Activated CD4-positive, CD25-positive, alpha-beta regulatory T cell treated with anti-CD3 and anti-CD28 coated beads, Interleukin-2, amount 50 U/mL, for 16 hours (primary cell): Measurements from ENCODE around the gene FNIP2.

Experiments used
- DNase-seq: peaks from one replicate; pipeline ENCODE4 v3.0.0-alpha.2; 2020; ENCODE audit warnings: low read depth, low spot score

FNIP2 gene

GRCh38 chr4:158837527-158838141 lies 68.8 kb downstream of the FNIP2 start:
- DNase-seq: no peak

- DNase-seq: no peak
Measured at GRCh38 chr4:158840131-158840530, 71.3 kb downstream of the FNIP2 start.

DNA sequence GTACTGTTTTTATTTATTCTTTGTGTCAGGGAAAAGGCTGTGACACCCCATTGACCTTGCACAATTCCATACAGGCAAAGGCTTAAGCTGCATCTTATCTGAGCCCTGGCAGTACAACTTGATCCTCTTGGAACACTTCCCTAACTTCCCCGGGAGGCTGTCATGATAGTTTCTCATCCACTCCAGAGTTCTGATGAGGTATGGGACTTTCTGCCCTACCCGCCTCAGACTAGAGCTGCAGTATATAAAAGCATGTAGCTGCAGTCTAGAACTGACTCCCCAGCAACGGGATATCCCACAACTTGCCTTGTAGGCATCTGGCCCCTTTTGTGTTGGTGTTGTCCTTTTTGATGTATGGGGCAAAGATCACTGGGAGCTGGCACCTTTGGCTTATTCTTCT lies 72.7 kb downstream of the FNIP2 start:
- no peak for DNase-seq

- DNase-seq: no peak
Measured at GRCh38 chr4:158845311-158846041, 76.7 kb downstream of the FNIP2 start.

DNA sequence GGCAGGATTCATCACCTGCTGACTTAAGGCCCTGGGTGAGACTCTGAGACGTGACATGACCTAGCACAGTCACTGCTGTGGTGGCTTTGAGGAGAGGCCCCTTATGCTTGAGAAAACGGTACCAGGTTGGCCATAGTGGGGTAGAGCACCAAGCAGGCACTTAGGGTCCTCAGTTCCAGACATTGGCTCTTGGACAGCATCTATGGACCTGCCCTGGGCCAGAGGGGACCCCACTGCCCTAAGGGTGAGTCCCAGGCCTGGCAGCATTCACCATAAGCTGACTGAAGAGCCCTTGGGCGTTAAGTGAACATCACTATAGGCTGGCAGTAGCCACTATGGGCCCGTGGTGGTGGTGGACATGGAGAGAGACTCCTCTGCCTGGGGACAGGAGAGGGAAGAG lies 78.7 kb downstream of the FNIP2 start:
- no peak for DNase-seq

GRCh38 chr4:158849681-158850080 lies 80.9 kb downstream of the FNIP2 start:
- DNase-seq: no peak

DNA sequence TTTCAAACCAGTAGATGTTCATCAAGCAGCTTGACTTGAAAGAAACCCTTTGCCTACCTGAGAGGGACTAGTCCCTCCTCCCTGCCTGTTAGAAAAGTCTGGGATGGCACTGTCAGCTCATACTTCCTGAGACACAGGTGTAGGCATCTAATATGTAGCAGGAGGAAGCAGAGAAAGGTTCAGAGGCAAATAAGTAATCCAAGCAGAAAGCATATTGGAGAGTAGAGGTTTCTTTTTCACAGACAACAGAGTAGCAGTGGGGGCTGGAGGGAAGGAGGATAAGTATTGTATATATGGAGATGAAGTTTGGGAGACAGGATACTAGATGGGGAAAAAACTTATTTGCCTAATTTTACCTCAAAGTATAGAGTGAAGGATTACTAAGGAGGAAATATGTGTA lies 81.5 kb downstream of the FNIP2 start:
- no peak for DNase-seq

- DNase-seq: no peak
Measured at GRCh38 chr4:158850800-158851644, 82.2 kb downstream of the FNIP2 start.

DNA sequence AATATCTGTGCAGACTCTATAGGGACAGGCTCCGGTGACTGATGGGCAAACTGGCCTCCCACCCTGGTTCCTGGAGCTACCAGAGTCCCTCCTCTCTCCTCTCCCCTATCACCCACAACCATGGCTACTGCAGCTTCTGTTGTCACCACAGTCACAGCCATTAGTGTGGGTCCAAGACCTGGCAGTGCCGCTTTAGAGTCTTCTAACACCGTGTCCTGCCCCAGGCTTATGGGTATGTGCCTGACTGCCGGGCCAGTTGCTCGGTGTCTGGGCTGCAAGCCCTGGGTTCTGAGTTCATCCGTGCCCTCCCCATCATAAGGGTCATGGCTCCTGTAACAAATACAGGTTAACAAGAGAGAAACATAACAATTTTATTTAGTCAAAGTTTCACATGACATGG lies 85.4 kb downstream of the FNIP2 start:
- DNase-seq: no peak

DNA sequence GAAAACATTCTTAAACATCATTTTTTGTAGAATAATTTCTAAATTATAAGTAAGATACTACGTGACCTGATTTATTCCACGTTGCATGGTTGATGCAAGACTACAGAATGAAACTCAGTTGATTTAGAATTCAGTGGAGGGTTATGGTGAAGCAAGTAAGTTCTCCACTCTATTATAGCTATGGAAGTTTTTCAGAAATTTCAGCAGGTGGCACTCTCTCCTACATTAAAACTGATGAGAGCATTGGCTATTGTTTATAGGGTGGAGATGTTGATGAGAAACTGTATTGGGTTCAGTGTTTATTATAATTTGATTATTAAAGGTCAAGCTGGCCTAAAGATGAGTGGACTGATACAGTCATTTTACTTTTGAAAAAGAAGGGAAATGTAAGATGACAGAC lies 88.0 kb downstream of the FNIP2 start:
- no peak for DNase-seq

GRCh38 chr4:158857951-158858350 lies 89.1 kb downstream of the FNIP2 start:
- no peak for DNase-seq

- DNase-seq: no peak
Measured at GRCh38 chr4:158858410-158859199, 89.8 kb downstream of the FNIP2 start.

DNA sequence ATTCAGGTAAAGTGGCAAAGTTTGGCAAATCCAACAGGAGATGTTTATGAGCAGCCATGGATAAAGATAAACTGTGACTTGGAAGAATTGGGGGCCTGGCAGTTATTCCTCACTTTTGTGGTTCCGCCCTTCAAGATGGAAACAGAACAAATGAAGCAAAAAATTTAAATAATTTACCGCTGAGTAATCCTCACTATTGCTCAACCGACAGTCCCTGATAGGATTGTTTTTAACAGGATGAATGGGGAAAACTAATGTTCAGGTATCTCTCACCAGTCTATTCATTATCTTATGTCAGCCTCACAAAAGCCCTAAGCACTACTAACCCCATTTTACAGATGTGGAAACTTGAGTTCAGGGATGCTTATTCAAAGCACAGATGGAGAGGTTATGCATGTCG lies 90.8 kb downstream of the FNIP2 start:
- no peak for DNase-seq

DNA sequence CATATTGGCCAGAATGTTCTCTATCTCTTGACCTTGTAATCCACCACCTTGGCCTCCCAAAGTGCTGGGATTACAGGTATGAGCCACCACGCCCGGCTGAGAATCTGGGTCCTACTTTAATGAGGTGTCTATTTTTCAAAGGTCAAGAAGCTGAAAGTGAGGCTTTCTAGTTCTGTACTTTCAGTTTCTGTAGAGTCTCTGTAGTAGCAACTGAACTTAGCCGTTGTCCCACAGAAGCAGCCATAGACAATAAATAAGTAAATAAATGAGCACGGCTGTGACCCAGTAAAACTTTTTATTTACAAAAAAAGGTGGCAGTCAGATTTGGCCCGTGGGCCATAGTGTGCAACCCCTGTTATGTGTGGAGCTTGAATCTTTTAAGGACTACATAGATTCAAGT lies 92.0 kb downstream of the FNIP2 start:
- no peak for DNase-seq

DNA sequence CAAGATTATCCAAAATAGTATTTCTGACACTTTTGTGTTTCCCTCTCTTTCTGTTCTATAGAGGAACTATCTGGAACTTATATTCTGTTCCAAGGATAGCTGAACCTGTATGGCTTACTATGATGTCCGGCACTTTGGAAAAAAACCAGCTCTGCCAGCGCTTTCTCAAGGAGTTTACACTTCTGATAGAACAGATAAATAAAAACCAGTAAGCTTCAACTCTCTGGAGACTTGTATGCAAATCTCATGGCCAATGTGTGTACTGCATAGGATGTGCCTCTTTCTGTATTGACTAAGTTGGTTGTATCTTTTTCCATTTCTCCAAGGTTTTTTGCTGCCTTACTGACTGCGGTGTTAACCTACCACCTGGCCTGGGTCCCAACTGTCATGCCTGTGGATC lies 92.5 kb downstream of the FNIP2 start:
- DNase-seq: no peak

DNA sequence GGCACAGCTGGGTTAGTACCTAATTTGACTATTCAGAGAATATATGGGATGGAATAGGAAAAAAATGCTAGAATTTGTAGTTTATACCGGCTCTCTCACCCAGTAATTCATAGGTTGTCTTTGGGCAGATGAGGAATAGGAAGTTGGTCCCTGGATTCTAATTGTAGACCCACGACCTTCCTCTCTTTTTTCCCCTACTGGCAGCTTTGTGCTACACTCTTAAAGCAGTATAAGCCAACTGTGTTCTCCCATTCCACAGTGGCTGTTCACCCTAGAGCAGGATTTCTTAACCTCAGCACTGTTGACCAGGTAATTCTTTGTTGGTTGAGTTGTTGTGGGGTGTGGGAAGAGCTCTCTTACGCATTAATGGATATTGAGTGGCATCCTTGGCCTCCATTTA lies 92.9 kb downstream of the FNIP2 start:
- DNase-seq: no peak

- DNase-seq: no peak
Measured at GRCh38 chr4:158863296-158863695, 94.5 kb downstream of the FNIP2 start.

- no peak for DNase-seq
Measured at GRCh38 chr4:158865520-158866177, 96.8 kb downstream of the FNIP2 start.

- no peak for DNase-seq
Measured at GRCh38 chr4:158869001-158869400, 100.2 kb downstream of the FNIP2 start.

DNA sequence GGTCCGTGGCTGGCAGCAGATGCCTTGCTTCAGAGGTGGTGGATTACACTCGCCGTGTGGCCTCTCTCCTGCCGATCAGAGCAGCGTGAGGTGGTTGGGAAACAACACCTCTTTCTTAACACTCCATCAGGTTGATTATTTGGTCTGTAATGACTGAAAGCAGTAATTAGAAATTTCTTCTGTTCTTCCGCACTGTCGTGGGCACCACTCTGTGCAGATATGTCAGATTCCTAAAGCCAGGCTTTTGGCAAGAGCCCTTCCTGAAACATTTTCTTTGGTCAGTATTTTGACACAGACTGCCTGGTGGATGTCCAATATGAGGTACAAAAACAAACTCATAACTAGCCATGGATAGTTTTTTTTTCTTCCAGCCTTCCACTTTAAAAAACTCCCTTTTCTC lies 100.9 kb downstream of the FNIP2 start:
- no peak for DNase-seq

DNA sequence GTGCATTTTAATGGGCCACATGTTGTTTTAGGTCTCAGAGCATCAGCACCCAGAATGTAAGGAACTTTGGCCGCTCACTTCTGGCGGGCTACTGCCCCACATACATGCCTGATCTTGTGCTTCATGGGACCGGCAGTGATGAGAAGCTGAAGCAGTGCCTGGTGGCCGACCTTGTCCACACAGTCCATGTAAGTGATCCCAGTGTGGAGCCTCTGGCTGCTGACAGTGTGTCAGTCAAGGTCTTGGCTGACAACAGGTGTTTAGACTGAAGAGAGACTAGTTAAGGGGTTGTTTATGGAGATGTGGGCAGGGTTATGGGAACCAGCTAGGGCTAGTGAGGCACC lies 101.4 kb downstream of the FNIP2 start:
- DNase-seq: no peak
